Right atrium auricular region (tissue), 2 donors: ENCODE data around the gene CYSTM1. TPM values are rescaled to one million over a fixed set of nuclear protein-coding genes. Genes with fewer than 3 reads are reported as not detected.

Experiments
- DNase-seq: peaks from one replicate; pipeline ENCODE4 v3.0.0-alpha.2; 2019; ENCODE audit warnings: low spot score
- H3K27ac ChIP-seq, 2 donors: fragments of 200-600 bp; sonication (generic); 1 replicate in 1 of 2; 2 replicates in 1 of 2; pipeline ENCODE4 v1.5.1; 2016 to 2019
- H3K27me3 ChIP-seq, 2 donors: fragments of 200-600 bp; sonication (generic); one replicate each; pipeline versions ENCODE4 v1.5.1 to v1.6.0; 2017 to 2019
- H3K36me3 ChIP-seq: fragments of 200-600 bp; sonication (generic); one replicate; pipeline ENCODE4 v1.5.1; 2016
- H3K4me1 ChIP-seq, 2 donors: fragments of 200-600 bp; sonication (generic); one replicate each; pipeline versions ENCODE4 v1.5.1 to v1.6.0; 2017 to 2019
- H3K4me3 ChIP-seq, 2 donors: fragments of 200-600 bp; sonication (generic); 1 replicate in 1 of 2; 2 replicates in 1 of 2; pipeline ENCODE4 v1.5.1; 2017 to 2019; ENCODE audit warnings: mild to moderate bottlenecking in 1 of 2, moderate library complexity in 1 of 2
- H3K9me3 ChIP-seq, 2 donors: fragments of 200-600 bp; sonication (generic); one replicate each; pipeline ENCODE4 v1.5.1; 2019
- total RNA-seq, 2 donors: library from RNA; depleted of rRNA; stranded (reverse); fragments of >200 nt; gene quantifications; one replicate each; pipeline ENCODE4 v1.1.0, GENCODE V29; 2016
- TF ChIP-seq, protein P1 (sequence below), 2 donors: fragments of 200-600 bp; sonication (generic); IDR thresholded peaks; one replicate each; pipeline ENCODE4 v1.5.1; 2019; ENCODE audit warnings: antibody characterized with exemption in 2 of 2

CYSTM1 gene
- total RNA-seq, 2 donors from 2014 or later = 89.8 to 143 TPM

GRCh38 chr5:140284013-140284412, 109.0 kb downstream of the CYSTM1 start:
- no peaks in the 10 kb centered on the region for H3K27me3 ChIP-seq
- H3K36me3 ChIP-seq = no peaks in the 10 kb centered on the region
- DNase-seq = no peak
- no peaks in the 10 kb centered on the region for H3K9me3 ChIP-seq
- TF ChIP-seq, protein P1, sequence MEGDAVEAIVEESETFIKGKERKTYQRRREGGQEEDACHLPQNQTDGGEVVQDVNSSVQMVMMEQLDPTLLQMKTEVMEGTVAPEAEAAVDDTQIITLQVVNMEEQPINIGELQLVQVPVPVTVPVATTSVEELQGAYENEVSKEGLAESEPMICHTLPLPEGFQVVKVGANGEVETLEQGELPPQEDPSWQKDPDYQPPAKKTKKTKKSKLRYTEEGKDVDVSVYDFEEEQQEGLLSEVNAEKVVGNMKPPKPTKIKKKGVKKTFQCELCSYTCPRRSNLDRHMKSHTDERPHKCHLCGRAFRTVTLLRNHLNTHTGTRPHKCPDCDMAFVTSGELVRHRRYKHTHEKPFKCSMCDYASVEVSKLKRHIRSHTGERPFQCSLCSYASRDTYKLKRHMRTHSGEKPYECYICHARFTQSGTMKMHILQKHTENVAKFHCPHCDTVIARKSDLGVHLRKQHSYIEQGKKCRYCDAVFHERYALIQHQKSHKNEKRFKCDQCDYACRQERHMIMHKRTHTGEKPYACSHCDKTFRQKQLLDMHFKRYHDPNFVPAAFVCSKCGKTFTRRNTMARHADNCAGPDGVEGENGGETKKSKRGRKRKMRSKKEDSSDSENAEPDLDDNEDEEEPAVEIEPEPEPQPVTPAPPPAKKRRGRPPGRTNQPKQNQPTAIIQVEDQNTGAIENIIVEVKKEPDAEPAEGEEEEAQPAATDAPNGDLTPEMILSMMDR (IDR thresholded peaks at IDR 0.05) = no peak
- H3K4me1 ChIP-seq = peaks cover 0 to 22% of the 10 kb centered on the region in 2 donors
- H3K4me3 ChIP-seq = no peak overlapping the region
- no peak overlapping the region for H3K27ac ChIP-seq

DNA sequence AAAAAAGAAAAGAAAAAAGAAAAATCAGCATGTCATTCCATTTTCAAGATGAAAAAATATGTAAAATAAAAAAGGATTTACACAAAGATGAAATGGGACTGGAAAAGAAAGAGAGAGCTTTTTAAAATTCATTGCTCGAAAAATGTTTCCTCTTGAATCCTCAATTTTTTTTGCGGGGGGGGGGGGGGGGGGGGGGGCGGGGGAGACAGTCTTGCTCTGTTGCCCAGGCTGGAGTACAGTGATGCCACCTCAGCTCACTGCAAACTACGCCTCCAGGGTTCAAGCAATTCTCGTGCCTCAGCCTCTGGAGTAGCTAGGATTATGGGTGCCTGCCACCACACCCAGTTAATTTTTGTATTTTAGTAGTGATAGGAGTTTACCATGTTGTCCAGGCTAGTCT, 111.4 kb downstream of the CYSTM1 start:
- no peak overlapping the region for H3K4me3 ChIP-seq
- no peaks in the 10 kb centered on the region for H3K27me3 ChIP-seq
- TF ChIP-seq, protein P1 (IDR thresholded peaks at IDR 0.05) = no peak
- no peaks in the 10 kb centered on the region for H3K36me3 ChIP-seq
- no peak for DNase-seq
- H3K27ac ChIP-seq = no peak overlapping the region
- H3K9me3 ChIP-seq = no peaks in the 10 kb centered on the region
- H3K4me1 ChIP-seq = peaks cover 0 to 25% of the 10 kb centered on the region in 2 donors

GRCh38 chr5:140287801-140288521, 113.0 kb downstream of the CYSTM1 start:
- Histone ChIP-seq H3K4me1 (peaks cover 0 to 40% of the 10 kb centered on the region in 2 donors), H3K27ac (no peak overlapping the region)
- TF ChIP-seq, protein P1 (IDR thresholded peaks at IDR 0.05) = no peak

GRCh38 chr5:140292212-140293036, 117.4 kb downstream of the CYSTM1 start:
- Histone ChIP-seq H3K4me1 (peaks cover 0 to 61% of the 10 kb centered on the region in 2 donors), H3K4me3 (no peak overlapping the region), H3K27ac (peak overlapping the region; percentile 66 to 78), H3K9me3 (no peaks in the 10 kb centered on the region), H3K27me3 (no peaks in the 10 kb centered on the region), H3K36me3 (no peaks in the 10 kb centered on the region)
- TF ChIP-seq, protein P1 (IDR thresholded peaks at IDR 0.05) = no peak
- DNase-seq = no peak

More at GRCh38 chr5:140287801-140288521, 113.0 kb downstream of the CYSTM1 start:
- H3K9me3 ChIP-seq = no peaks in the 10 kb centered on the region
- H3K4me3 ChIP-seq = no peak overlapping the region
- no peaks in the 10 kb centered on the region for H3K27me3 ChIP-seq
- H3K36me3 ChIP-seq = no peaks in the 10 kb centered on the region
- DNase-seq = no peak

Other genes with a start within 250 kb of the CYSTM1 start
- gene NRG2, start 131.9 kb upstream of the CYSTM1 start, total RNA-seq = 1 to 10 TPM; 1.8 to 1.9 TPM
- 10 to 100 TPM; 23.9 to 25.1 TPM for gene PURA, start 61.1 kb upstream of the CYSTM1 start, total RNA-seq
- 10 to 100 TPM; 13.7 to 13.8 TPM for gene IGIP, start 49.3 kb upstream of the CYSTM1 start, total RNA-seq
- gene PFDN1, start 127.9 kb downstream of the CYSTM1 start, total RNA-seq = 100 to 1,000 TPM in 1 of 2 donors, 10 to 100 TPM in 1; 80.4 to 123 TPM
- 10 to 100 TPM; 32.2 to 60.7 TPM for gene HBEGF, start 171.4 kb downstream of the CYSTM1 start, total RNA-seq
- gene SLC4A9, start 185.0 kb downstream of the CYSTM1 start, total RNA-seq = not detected
- gene ANKHD1, start 226.6 kb downstream of the CYSTM1 start, total RNA-seq = 10 to 100 TPM; 50.4 to 58.6 TPM